Fibroblast of the aortic adventitia (primary cell): ENCODE data around the gene SNX19. TPM values are rescaled to one million over a fixed set of nuclear protein-coding genes. Genes with fewer than 3 reads are reported as not detected.

Experiments used
- DNase-seq: peaks from one replicate; pipeline ENCODE4 v3.0.0-alpha.2; 2010; ENCODE audit warnings: low read depth
- H3K4me3 ChIP-seq: 2 replicates; pipeline ENCODE4 v1.5.1; 2011; ENCODE audit warnings: low read depth, mild to moderate bottlenecking, control low read depth, low read length, moderate library complexity
- CTCF ChIP-seq: IDR thresholded peaks from 2 replicates; pipeline ENCODE4 v1.5.1; 2011; ENCODE audit warnings: mild to moderate bottlenecking, low read length, control low read depth, inconsistent platforms; ENCODE audit not compliant: insufficient read depth
- total RNA-seq: library from RNA; depleted of rRNA; stranded (reverse); fragments of >200 nt; gene quantifications from 2 replicates; pipeline ENCODE4 v1.2.3, GENCODE V29; 2012; ENCODE audit warnings: low replicate concordance

SNX19 gene
- 122 and 133 TPM in 2 replicates for total RNA-seq

DNA sequence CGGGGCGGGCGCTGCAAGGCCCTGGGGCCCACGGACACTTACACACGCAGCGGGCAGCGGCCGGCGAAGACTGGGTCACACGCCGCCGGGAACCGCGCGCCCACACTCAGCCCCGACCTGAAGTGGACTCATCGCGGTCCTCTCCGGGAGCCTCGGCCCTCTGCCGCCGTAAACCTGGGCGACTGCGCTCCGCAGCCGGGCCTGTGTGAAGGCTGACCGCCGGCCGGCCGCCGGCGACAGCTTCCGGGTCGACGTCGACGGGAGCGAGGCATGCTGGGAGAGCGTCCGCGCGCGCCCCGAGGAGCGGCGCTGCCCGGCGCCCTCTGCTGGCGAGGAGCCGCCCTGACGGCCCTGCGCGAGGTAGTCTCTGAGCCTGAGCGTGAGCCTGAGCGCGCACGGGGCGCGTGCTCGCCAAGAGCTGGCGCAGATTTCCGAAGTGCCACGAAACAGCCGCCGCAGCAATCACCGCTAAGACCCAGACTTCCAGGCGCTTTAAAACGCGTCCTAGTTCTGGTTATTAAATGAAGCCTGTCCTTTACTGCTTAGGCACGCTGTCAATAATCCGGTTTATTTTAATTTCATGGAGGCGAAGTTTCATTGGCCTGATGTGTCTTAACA is at the start of gene SNX19:
TSS of gene SNX19 (minus strand) at position 242 of the 618 bp plus-strand sequence. CDS start 540 bp downstream, outside the sequence.
- DNase-seq, result peak; percentile 88
- peak; percentile 70 for TF ChIP-seq CTCF
- H3K4me3 ChIP-seq, result peak within 1 kb of the TSS; percentile 92

- H3K4me3 ChIP-seq, result no peak overlapping the region
Measured at GRCh38 chr11:130964058-130964792, 47.9 kb upstream of the SNX19 start.

GRCh38 chr11:130947889-130948288 is 31.6 kb upstream of the SNX19 start:
- TF ChIP-seq CTCF, result no peak
- DNase-seq, result no peak
- no peak overlapping the region for H3K4me3 ChIP-seq

More at GRCh38 chr11:130964058-130964792, 47.9 kb upstream of the SNX19 start:
- TF ChIP-seq CTCF, result no peak
- DNase-seq, result no peak

GRCh38 chr11:130947481-130947880 is 31.2 kb upstream of the SNX19 start:
- no peak overlapping the region for H3K4me3 ChIP-seq
- no peak for TF ChIP-seq CTCF
- DNase-seq, result no peak

GRCh38 chr11:130947058-130947457 is 30.8 kb upstream of the SNX19 start:
- no peak for TF ChIP-seq CTCF
- no peak overlapping the region for H3K4me3 ChIP-seq
- DNase-seq, result no peak

DNA sequence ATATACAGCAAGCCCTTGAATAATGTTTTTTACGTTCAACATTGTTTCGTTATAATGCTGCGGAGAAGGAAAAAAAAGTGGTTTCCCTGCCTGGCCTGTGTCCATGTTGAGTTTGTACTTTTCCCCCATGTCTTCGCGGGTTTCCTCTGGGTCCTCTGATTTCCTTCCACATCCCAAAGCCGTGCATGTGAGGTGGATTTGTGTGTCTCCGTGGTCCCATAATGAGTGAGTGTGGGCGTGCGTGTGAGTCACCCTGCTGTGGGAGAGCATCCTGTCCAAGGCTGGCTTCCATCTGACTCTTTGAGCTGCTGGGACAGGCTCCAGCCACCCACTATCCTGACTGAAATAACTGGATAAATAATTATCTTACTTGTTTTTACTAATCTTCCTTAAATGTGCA is 29.6 kb upstream of the SNX19 start:
- peak; percentile 83 for DNase-seq
- H3K4me3 ChIP-seq, result no peak overlapping the region
- TF ChIP-seq CTCF, result no peak
